Activated naive CD8-positive, alpha-beta T cell (primary cell): ENCODE results near the gene TPST1.

Experiments used
- H3K27ac Mint-ChIP-seq: one replicate; pipeline ENCODE4 v1.8.0; 2021; ENCODE audit warnings: mixed read lengths
- H3K27me3 Mint-ChIP-seq: one replicate; pipeline ENCODE4 v1.8.0; 2021; ENCODE audit warnings: mixed read lengths
- H3K36me3 Mint-ChIP-seq: one replicate; pipeline ENCODE4 v1.8.0; 2021; ENCODE audit warnings: mixed read lengths
- H3K4me1 Mint-ChIP-seq: one replicate; pipeline ENCODE4 v1.8.0; 2021; ENCODE audit warnings: low read depth, mixed read lengths
- H3K4me3 Mint-ChIP-seq: one replicate; pipeline ENCODE4 v1.8.0; 2021; ENCODE audit warnings: mild to moderate bottlenecking, mixed read lengths
- H3K9me3 Mint-ChIP-seq: one replicate; pipeline ENCODE4 v1.8.0; 2021; ENCODE audit warnings: low read depth, mixed read lengths

The TPST1 gene

DNA sequence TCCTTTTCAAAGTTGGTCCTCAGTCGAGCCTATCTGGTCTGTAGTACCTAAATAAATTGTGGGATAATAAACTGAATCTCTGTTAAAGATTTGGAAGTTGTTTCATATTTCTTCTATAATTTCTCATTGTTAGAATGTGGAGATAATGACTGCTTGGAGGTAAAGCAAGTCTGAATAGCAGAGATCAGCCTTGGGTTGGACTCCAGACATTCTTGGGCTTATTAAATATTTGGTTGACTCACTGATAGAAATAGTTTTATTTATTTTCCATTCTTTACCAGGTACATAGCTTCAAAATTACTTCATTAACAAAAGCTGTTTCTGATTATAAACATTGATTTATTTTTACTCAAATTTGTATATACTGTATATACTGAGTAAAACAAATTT lies 34.3 kb downstream of the TPST1 start:
- peaks cover 2% of the 10 kb centered on the region for H3K36me3 Mint-ChIP-seq
- H3K27me3 Mint-ChIP-seq, result no peaks in the 10 kb centered on the region
- H3K4me1 Mint-ChIP-seq, result peaks cover 15% of the 10 kb centered on the region
- H3K4me3 Mint-ChIP-seq, result no peak overlapping the region
- no peak overlapping the region for H3K27ac Mint-ChIP-seq
- H3K9me3 Mint-ChIP-seq, result no peaks in the 10 kb centered on the region

DNA sequence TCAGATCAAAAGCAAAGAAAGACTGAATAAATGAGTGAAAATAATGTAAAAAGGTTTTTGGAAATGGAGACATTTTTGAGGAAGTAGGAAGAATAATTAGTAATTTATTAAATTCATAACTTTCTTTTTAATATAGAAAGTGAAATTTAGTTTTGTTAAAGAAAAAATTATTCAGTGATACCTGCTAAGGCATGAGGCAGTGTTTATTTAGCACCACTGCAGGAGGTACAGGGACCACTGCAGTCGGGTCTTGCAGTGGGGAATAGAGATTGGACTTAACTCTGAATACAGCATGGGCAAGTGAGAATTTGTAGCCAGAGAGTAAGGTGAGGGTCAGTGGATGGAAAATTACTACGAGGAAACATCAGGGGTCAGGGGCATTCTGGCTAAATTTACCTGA lies 39.9 kb downstream of the TPST1 start:
- Mint-ChIP-seq H3K4me3 (no peak overlapping the region), H3K4me1 (no peaks in the 10 kb centered on the region), H3K36me3 (peaks cover 6% of the 10 kb centered on the region), H3K27me3 (no peaks in the 10 kb centered on the region), H3K9me3 (no peaks in the 10 kb centered on the region), H3K27ac (no peak overlapping the region)

DNA sequence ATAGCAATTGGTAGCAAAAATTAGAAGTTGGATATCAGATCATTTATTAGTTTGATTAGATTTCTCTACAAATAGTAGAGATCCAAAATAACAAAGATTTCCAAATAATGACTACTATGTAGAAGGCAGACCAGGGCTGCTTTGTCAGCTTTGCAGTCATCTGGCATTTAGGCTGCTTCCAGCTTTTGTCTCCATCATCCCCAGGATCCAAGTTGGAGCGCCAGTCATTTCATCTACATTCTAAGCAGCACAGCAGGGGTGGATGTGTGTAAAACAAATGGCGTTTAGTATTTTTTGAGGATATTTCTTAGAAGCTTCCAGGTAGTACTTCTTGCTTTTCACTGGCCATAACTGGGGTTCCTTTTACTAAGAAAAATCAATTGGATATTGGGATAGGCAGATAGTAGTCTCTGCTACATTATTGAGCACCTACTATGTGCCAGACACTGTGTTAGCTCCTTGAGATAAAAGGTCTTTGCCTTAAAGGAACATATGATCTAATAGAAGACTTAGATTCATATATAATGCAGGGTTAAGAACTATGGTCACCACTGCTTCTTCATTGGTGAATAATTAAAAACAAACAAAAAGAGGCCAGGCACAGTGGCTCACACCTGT lies 41.5 kb downstream of the TPST1 start:
- no peak overlapping the region for H3K27ac Mint-ChIP-seq
- no peaks in the 10 kb centered on the region for H3K27me3 Mint-ChIP-seq
- no peak overlapping the region for H3K4me3 Mint-ChIP-seq
- no peaks in the 10 kb centered on the region for H3K9me3 Mint-ChIP-seq
- H3K36me3 Mint-ChIP-seq, result peaks cover 8% of the 10 kb centered on the region
- H3K4me1 Mint-ChIP-seq, result no peaks in the 10 kb centered on the region

DNA sequence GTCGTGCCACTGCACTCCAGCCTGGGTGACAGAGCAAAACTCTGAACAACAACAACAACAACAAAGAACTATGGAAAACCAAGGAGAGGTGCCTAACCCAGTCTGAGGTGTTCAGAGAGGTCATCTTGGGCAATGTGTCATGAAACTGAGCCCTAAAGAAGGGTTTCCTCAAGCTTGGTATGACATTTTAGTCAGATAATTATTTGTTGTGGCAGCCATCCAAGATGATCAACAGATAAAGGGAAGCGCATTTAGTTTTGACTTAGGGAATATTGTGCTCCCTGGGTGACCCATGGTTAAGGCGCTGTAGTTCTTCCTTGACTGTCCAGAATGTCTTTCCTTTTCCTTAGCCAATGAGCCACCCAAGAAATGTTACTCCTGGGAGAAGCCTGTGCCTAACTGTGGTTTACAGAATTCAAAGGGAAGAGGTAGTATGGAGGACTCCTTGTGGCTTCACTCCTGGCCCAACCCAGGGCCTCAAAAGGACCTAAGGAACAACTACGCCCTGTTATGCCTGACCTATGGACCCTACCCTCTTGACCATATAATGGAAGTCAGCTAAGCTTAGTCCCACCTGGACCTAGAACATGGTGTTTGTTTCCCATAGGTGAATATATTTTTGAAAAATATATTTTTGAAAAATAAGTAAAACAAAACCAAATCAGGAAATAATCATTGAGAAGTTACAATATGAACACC lies 42.4 kb downstream of the TPST1 start:
- H3K4me3 Mint-ChIP-seq, result no peak overlapping the region
- peaks cover 8% of the 10 kb centered on the region for H3K36me3 Mint-ChIP-seq
- H3K9me3 Mint-ChIP-seq, result no peaks in the 10 kb centered on the region
- no peaks in the 10 kb centered on the region for H3K4me1 Mint-ChIP-seq
- no peak overlapping the region for H3K27ac Mint-ChIP-seq
- H3K27me3 Mint-ChIP-seq, result no peaks in the 10 kb centered on the region

DNA sequence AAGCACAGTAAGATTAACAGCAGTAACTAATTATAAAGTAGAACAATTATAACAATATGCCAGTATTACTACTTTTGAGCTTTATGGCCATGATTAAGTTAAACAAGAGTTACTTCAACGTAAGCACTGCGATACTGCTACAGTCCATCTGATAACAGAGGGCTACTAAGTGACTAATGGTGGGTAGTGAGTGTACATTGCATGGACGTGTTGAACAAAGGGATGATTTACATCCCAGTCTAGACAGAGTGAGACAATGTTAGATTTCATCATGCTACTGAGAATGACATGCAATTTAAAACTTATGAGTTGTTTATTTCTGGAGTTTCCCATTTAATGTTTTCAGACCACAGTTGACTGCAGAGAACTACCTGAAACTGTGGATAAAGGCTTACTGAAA lies 45.6 kb downstream of the TPST1 start:
- peaks cover 11% of the 10 kb centered on the region for H3K36me3 Mint-ChIP-seq
- H3K27ac Mint-ChIP-seq, result no peak overlapping the region
- no peaks in the 10 kb centered on the region for H3K4me1 Mint-ChIP-seq
- no peaks in the 10 kb centered on the region for H3K27me3 Mint-ChIP-seq
- no peak overlapping the region for H3K4me3 Mint-ChIP-seq
- H3K9me3 Mint-ChIP-seq, result no peaks in the 10 kb centered on the region

DNA sequence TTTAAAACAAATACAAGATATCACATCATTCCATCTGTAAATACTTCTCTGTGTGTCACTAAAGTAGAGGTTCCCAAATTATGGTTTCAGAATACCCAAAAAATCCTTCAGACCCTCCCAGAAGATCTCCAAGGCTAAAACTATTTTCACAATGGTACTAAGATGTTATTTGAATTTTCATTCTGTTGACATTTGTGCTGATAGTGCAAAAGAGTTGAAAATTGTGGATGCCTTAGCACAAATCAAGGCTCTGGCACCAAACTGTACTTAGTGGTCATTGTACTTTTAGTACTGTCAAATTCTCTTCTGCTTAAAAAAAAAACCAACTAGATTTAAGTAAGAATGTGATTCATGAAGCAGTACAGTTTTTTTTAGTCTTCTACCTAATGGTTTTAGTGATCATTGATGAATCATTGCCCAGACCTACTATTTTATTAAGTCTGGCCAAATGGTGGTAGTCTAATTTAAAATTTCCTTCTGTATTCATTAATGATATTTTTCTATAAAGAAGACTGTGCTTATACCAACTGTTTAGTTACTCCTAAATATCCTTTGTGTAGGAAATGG lies 50.5 kb downstream of the TPST1 start:
- no peaks in the 10 kb centered on the region for H3K27me3 Mint-ChIP-seq
- H3K4me3 Mint-ChIP-seq, result no peak overlapping the region
- H3K36me3 Mint-ChIP-seq, result peaks cover 5% of the 10 kb centered on the region
- H3K9me3 Mint-ChIP-seq, result no peaks in the 10 kb centered on the region
- no peak overlapping the region for H3K27ac Mint-ChIP-seq
- H3K4me1 Mint-ChIP-seq, result peaks cover 3% of the 10 kb centered on the region

DNA sequence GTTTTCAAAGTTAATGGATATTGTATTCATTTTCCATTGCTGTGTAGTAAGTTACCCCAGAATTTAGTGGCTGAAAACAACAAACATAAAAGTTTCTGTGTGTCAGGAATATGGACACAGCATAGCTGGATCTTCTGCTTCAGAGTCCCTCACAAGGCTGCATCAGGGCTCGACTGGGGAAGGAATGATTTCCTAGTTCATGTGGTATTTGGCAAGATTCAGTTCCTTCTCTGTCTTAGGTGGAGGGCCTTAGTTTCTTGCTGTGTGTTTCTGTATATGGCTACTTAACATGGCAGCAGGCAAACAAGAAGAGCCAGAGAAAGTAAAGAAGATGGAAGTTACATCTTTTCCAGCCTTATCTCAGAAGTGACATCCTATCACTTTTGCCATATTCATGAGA lies 51.1 kb downstream of the TPST1 start:
- no peak overlapping the region for H3K27ac Mint-ChIP-seq
- no peaks in the 10 kb centered on the region for H3K9me3 Mint-ChIP-seq
- peaks cover 6% of the 10 kb centered on the region for H3K36me3 Mint-ChIP-seq
- peaks cover 3% of the 10 kb centered on the region for H3K4me1 Mint-ChIP-seq
- H3K4me3 Mint-ChIP-seq, result no peak overlapping the region
- no peaks in the 10 kb centered on the region for H3K27me3 Mint-ChIP-seq

DNA sequence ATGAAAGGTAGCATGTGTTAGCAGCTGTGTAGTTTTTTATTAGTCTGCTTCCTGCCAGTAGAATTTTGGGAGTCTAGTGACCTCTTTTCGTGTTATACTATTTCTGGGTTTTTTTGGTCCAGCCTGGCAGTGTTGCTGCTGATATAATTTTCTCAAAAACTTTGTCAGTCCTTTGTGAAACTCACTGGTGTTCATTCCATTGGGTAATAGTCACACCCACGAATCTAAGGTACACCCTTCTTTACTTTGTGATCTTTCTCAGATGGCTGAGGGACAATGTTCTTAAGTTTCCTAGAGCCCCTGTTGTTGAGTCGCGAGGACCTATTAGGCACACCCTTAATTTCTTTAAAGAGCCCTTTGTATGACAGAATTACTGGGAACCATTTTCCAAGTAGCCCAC lies 52.3 kb downstream of the TPST1 start:
- Mint-ChIP-seq H3K27me3 (no peaks in the 10 kb centered on the region), H3K9me3 (no peaks in the 10 kb centered on the region), H3K4me1 (peaks cover 3% of the 10 kb centered on the region), H3K36me3 (peaks cover 6% of the 10 kb centered on the region), H3K4me3 (no peak overlapping the region), H3K27ac (no peak overlapping the region)

DNA sequence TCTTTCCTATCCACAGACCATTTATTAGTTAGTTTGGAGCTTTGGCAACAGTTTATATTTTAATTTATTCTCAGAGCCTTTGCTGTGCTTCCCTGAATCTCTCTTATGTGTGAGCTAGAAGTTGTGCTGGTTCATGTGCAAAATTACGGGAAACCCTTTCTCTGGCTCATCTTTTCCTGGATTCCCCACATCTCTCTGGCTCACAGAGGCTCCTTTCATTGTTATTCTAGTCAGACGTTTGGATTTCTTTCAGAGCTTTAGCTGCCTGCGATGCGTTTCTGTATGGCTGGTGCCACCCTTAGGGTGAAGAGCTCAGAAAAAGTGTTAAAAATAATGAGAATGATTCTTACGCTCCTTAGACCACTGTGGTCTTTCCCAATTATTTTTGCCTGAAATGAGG lies 53.3 kb downstream of the TPST1 start:
- H3K4me3 Mint-ChIP-seq, result no peak overlapping the region
- peaks cover 4% of the 10 kb centered on the region for H3K36me3 Mint-ChIP-seq
- H3K27ac Mint-ChIP-seq, result no peak overlapping the region
- peaks cover 3% of the 10 kb centered on the region for H3K4me1 Mint-ChIP-seq
- no peaks in the 10 kb centered on the region for H3K9me3 Mint-ChIP-seq
- H3K27me3 Mint-ChIP-seq, result no peaks in the 10 kb centered on the region

DNA sequence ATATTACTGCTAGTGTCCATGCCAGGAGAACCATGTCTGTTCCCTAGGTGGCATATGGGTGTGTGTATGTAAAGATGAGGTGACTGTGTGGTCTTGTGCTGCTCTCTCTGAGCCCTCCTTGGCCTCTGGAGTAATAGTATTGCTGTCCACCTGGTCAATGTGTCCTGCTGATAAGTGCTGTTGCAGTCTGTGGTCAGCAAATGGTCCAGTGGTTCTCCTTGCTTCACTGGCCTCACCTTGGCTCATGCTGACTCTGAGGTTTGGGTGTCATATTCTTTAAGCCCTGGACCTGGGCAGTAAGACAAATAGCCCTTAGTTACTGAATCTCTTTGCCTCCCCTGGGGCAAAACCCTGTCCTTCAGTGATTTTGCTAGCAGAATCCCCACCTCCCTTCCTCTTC lies 56.8 kb downstream of the TPST1 start:
- Mint-ChIP-seq H3K27me3 (no peaks in the 10 kb centered on the region), H3K36me3 (peaks cover 18% of the 10 kb centered on the region), H3K9me3 (peaks cover 9% of the 10 kb centered on the region), H3K27ac (no peak overlapping the region), H3K4me3 (no peak overlapping the region), H3K4me1 (peaks cover 3% of the 10 kb centered on the region)

DNA sequence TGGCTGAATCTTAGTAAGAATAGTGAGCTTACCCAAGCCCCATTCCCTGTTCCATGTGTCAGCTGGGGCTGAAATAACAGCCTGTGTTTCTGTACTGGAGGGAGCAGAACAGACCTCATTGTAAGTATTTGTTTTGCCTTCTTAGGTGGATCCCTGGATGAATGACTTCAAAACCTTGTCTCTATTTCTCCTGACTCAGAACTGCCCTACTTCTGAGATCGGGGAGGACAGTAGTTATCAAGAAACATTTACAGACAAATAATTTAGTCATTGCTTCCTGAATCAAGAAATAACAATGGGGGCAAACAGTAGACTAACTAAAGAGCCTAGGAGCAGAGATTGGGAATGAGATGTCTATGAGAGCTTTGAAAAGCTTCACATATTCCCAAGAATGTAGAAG lies 58.8 kb downstream of the TPST1 start:
- Mint-ChIP-seq H3K4me3 (no peak overlapping the region), H3K36me3 (peaks cover 24% of the 10 kb centered on the region), H3K4me1 (no peaks in the 10 kb centered on the region), H3K9me3 (peaks cover 10% of the 10 kb centered on the region), H3K27me3 (no peaks in the 10 kb centered on the region), H3K27ac (no peak overlapping the region)

DNA sequence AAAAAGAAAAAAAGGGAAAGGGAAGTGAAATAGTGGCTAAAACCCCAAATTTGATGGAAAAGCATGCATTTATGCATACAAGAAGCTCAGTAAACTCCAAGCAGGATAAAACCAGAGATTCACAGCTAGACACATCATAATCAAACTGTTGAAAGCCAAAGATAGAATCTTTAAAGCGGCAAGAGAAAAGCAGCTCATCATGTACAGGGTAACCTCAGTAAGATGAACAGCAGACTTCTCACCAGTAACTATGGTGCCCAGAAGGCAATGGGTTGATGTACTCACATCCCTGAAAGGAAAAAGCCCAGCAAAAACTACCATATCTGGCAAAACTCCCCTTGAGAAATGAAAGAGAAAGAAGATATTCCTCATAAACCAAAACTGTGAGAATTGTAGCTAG lies 60.4 kb downstream of the TPST1 start:
- H3K36me3 Mint-ChIP-seq, result peaks cover 22% of the 10 kb centered on the region
- H3K27me3 Mint-ChIP-seq, result no peaks in the 10 kb centered on the region
- H3K4me3 Mint-ChIP-seq, result no peak overlapping the region
- no peak overlapping the region for H3K27ac Mint-ChIP-seq
- no peaks in the 10 kb centered on the region for H3K4me1 Mint-ChIP-seq
- peaks cover 10% of the 10 kb centered on the region for H3K9me3 Mint-ChIP-seq

DNA sequence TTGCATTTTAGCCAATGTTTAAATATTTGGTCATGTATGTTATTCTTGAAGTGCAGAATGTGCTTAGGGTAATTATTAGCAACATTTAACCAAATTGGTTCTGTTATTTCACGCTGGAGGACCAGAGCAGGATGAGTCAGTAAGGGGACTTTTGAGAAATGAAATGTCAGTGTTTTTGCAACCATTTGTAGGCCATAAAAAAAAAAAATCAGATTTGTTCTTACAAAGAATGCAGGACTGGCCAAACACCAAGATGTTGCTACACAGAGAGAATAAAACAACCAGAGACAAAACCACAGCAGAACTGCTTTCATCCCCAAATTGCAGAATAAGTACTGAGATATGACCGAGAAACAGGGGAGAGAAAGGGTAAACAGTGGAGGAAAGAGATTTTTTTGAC lies 62.1 kb downstream of the TPST1 start:
- peaks cover 25% of the 10 kb centered on the region for H3K36me3 Mint-ChIP-seq
- peaks cover 10% of the 10 kb centered on the region for H3K9me3 Mint-ChIP-seq
- no peaks in the 10 kb centered on the region for H3K27me3 Mint-ChIP-seq
- peaks cover 4% of the 10 kb centered on the region for H3K4me1 Mint-ChIP-seq
- no peak overlapping the region for H3K27ac Mint-ChIP-seq
- no peak overlapping the region for H3K4me3 Mint-ChIP-seq

DNA sequence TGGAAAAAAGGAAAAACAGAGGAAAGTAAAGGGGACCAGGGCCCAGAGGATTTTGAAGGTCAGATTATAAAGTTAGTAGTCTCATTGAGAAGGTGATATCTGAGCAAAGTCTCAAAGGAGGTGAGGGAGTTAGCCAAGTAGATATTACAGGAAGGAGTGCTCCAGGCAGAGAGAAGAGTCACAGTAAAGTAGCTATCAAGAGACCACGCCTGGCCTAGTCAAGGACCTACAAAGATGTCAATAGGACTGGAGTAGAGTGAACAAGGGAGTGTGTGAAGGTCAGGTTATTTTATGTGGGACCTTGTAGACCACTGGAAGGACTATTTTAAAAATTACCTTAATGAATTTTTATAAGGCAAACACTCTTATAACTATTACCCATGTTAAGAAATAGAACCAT lies 64.8 kb downstream of the TPST1 start:
- peaks cover 6% of the 10 kb centered on the region for H3K9me3 Mint-ChIP-seq
- peaks cover 4% of the 10 kb centered on the region for H3K4me1 Mint-ChIP-seq
- no peak overlapping the region for H3K4me3 Mint-ChIP-seq
- H3K27ac Mint-ChIP-seq, result no peak overlapping the region
- no peaks in the 10 kb centered on the region for H3K27me3 Mint-ChIP-seq
- H3K36me3 Mint-ChIP-seq, result peaks cover 23% of the 10 kb centered on the region

DNA sequence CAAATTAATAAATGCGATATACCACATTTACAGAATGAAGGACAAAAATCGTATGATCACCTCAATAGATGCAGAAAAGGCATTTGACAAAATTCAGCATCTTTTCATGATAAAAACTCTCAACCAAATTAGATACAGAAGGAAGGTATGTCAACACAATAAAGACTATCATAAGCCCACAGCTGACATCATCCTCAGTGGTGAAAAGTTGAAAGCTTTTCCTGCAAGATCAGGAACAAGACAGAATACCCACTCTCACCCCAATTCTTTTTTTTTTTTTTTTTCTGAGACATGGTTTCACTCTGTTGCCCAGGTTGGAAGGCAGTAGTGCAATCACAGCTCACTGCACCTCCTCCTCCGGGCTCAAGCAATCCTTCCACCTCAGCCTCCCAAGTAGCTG lies 67.2 kb downstream of the TPST1 start:
- Mint-ChIP-seq H3K27me3 (no peaks in the 10 kb centered on the region), H3K36me3 (peaks cover 16% of the 10 kb centered on the region), H3K27ac (no peak overlapping the region), H3K4me1 (peaks cover 4% of the 10 kb centered on the region), H3K4me3 (no peak overlapping the region), H3K9me3 (no peaks in the 10 kb centered on the region)

DNA sequence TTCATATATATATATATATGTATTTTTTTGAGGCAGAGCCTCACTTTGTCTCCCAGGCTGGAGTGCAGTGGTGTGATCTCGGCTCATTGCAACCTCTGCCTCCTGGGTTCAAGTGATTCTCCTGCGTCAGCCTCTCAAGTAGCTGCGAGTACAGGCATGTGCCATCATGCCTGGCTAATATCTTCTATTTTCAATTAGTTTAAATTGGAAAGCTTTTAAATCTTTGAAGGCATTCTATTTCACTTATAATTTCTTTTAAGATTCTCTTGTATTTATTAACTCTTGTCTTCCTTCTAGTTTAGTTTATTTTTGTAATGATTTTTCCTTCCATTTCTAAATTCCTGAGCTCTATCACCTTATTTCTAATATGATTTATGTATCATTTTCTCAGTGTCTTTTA lies 71.2 kb downstream of the TPST1 start:
- H3K4me1 Mint-ChIP-seq, result peaks cover 5% of the 10 kb centered on the region
- H3K36me3 Mint-ChIP-seq, result peaks cover 12% of the 10 kb centered on the region
- no peak overlapping the region for H3K27ac Mint-ChIP-seq
- no peak overlapping the region for H3K4me3 Mint-ChIP-seq
- H3K9me3 Mint-ChIP-seq, result no peaks in the 10 kb centered on the region
- no peaks in the 10 kb centered on the region for H3K27me3 Mint-ChIP-seq
